Activated T-cell treated with anti-CD3 and anti-CD28 coated beads for 48 hours (primary cell): ENCODE measurements around the gene TEKT1.

Experiments
- DNase-seq: peaks from one replicate; pipeline ENCODE4 v3.0.0-alpha.2; 2020; ENCODE audit warnings: low read depth

TEKT1 gene

DNA sequence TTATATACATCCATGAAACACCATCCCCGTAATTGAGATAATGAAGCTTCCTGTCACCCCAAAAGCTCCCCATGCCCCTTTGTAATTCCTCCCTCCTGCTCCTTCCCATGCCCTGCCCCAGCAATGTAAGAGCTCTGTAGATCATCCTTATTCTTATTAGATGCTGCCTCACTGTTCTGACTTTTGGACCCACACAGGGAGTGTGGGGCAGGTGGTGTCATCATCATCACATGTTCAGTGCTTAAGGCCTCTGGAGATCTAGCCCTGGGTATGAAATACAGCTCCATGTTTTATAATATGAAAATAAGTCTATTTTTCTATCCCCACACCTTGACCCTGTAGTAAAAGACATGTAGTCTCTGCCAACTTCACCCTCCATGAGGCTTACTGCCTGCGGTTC is 73.8 kb downstream of the TEKT1 start:
- DNase-seq, result no peak

DNA sequence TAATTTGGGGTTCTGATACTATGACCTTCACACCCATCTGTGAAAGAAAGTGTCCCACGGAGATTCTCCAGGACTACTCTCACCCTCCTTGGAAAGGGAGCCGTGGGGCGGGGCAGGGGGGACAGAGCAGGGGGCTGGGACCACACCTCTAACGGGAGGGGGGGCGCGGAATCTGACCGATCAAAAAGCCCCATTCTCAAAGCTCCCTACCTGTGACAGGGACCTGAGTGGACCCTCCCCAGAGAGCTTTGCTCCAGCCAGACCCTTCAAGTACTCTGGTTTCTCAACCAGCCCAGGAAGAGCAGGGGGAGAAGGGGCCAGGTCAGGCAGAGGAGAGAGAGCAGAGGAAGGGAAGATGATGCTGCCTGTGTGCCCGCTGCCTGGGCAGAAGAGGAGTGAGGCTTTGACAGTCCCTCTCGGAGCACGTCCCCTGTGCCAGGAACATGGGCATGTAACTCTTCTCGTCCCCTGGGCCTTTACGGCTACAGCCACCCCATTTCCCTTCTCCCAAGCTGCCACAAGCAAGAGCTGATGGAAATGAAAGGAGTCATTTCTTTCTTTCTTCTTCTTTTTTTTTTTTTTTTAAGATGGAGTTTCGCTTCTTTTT is 75.0 kb downstream of the TEKT1 start:
- DNase-seq, result no peak

DNA sequence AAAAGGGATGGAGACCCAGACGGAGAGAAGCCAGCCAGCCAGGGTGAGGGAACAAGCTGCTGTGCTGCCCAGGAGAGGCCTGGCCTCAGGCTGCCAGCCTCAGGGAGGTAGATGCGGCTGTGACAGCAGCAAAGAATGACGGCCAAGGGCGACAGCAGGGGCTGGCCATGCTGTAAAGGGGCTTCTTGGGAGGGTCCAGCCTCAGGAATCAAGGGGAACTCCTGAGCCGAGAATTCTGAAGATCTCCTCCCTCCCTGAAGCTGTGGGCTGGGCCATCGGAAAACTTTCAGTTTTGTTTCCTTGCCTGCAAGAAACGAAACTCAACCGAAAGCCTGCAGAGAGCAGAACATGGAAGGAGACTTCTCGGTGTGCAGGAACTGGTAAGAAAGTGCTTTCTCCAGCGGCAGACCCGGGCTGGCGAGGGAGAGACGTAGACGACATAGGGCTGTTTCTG is 75.8 kb downstream of the TEKT1 start, which contains the start of gene XAF1:
XAF1 (plus strand) TSS at position 316 of the 454 bp plus-strand sequence; CDS start at position 349, 33 bp downstream.
- no peak for DNase-seq

DNA sequence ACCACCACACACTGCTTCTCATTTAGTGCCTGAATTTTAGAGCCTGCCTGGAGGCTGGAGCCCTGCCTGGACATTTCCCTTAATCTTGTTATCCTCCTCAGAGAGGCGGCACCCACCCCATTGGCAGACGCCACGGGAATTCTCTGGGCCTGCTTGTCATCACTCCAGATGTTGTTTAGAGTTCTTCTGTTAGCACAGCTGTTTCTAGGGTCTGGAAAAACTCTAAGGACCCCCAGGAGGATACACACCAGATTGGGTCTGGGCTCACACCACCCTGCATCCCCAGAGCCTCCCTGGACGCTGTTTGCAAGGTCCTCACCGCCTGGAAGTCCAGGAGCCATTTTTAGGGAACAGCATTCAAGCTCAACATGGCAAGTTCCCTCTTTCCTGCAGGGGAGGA is 76.2 kb downstream of the TEKT1 start:
- DNase-seq, result no peak

DNA sequence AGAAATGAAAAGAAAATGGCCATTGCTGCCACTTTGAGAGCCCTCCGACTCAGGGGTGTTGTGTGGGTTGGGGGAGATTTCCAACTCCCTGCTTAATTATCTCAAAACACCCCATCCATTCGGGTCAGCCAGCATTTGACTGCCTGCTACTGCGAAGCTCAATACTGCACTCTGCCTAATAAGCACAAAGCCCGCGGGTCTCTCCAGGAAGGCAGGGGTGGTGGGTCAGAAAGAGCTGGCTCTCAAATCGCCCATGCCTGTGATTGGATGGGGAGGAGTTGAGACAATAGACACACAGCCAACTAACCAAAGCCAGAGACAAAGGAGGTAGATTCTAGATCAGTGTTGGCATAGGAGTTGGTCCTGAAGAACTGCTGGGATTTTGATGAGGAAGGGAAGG is 78.0 kb downstream of the TEKT1 start:
- no peak for DNase-seq

DNA sequence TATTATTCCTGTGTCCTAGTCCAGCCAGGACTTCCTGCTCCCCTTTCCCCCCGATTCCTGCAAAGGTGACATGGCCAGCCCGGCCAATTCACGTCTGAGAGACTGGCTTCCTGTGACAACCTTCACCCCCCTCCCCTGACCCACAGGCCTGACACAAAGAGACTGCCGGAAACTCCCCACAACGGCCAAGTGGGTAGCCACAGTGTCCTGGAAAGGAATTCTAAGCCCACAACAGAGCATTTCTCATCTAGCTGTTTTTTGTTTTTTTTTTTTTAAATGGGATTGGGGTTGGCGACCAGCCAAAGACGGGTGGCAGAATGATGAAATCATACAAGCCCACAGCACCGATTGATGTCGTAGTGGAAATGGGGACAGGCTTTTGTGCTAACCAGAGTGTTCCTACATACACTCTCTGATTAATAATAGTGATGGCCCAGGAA is 78.5 kb downstream of the TEKT1 start:
- DNase-seq, result no peak

DNA sequence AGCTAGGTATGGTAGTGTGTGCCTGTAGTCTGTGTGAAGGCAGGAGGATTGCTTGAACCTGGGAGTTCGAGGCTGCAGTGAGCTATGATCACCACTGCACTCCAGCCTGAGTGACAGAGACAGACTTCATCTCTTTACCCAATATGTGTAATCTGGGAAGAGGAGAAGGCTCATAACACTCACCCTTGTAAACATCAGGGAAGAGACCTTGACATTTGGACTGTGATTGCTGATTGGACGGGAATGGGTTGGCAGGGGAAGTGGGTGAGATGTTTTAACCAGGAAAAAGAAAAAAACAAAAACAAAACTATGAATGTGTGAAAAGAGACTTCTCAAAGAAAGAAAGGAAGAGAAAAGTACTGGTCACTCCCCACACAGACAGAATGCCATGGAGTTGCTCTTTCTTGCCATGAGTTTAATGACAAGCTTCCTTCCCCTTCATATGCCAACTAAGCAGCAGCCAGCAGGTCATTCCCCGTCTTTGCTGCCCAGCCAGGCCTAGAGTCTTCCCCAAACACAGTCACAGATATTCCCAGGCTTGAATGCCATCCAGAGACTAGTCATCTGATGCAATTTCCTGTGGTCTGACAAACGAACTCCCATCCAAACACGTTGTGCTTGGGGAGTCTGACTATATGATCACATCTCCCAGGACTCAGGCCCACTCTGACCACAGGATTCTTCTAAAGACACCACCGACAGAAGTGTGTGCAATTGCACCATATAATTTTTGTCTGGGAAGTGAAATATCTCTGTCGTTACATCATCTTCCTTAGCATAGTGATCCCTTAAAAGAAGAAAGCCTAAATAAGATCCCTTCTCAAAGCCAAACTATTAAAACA is 79.2 kb downstream of the TEKT1 start:
- DNase-seq, result no peak

DNA sequence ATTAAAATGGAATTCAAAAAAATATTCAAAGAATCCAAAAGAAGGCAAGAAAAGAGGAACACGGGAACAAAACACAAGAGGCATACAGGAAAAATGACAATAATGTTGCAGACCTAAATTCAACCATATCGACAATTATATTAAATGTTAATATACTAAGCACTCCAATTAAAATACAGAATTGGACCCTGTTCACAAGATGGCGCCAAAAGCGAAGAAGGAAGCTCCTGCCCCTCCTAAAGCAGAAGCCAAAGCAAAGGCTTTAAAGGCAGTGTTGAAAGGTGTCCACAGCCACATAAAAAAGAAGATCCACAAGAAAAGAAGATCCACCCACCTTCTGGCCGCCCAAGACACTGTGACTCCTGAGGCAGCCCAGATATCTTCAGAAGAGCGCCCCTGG is 82.0 kb downstream of the TEKT1 start:
- DNase-seq, result no peak

DNA sequence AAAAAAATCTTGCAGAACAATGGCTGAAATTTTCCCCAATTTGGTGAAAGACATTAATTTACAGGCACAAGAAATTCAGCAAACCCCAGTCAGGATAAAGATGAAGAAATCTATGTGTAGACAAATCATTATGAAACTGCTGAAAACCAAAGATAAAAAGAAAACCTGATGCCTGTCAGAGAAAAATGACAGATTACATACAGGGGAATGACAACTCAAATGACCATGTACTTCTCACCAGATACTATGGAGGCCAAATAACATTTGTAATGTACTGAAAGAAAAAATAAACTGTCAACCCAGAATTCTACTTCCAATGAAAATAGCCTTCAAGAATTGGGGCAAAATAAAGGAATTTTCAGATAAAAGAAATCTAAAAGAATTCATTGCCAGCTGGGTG is 82.9 kb downstream of the TEKT1 start:
- no peak for DNase-seq
